Panc1 (cell line): ENCODE measurements around the gene BEX3. TPM values are rescaled to one million over a fixed set of nuclear protein-coding genes. Genes with fewer than 3 reads are reported as not detected.

Experiments
- ATAC-seq: fragments of 200-7000 bp; cut with Tn5 transposase; 2 replicates; pipeline ENCODE4 v1.9.1; 2020; ENCODE audit warnings: mild to moderate bottlenecking, moderate library complexity
- BruUV-seq: library from RNA; stranded (reverse); fragments of 400-500 nt; replicated peaks from 2 replicates; lab custom pipeline; 2021; lab: Mats Ljungman, UMichigan
- CTCF ChIA-PET: fragments of 300-600 bp; sonication (Branson Sonifier 250); formaldehyde crosslinking; loops from one replicate; lab custom pipeline; 2022; ENCODE audit warnings: antibody characterized with exemption; lab: Charles Lee
- POLR2A ChIA-PET: fragments of 300-600 bp; sonication (Branson Sonifier 250); formaldehyde crosslinking; loops from one replicate; lab custom pipeline; 2022; ENCODE audit warnings: antibody characterized with exemption; lab: Charles Lee
- DNase-seq: peaks from one replicate; pipeline ENCODE4 v3.0.0-alpha.2; 2010; ENCODE audit warnings: low read depth, low spot score
- H3K27ac ChIP-seq: 2 replicates; pipeline ENCODE4 v1.5.1; 2011; ENCODE audit warnings: mild to moderate bottlenecking, low read length, inconsistent platforms
- H3K27me3 ChIP-seq: fragments of 200-500 bp; sonication (Bioruptor generic); 2 replicates; pipeline ENCODE4 v1.6.0; 2014; ENCODE audit warnings: low read length, inconsistent platforms; ENCODE audit not compliant: control insufficient read depth, insufficient read depth
- H3K36me3 ChIP-seq: fragments of 200-500 bp; sonication (Bioruptor generic); 2 replicates; pipeline ENCODE4 v1.5.1; 2014; ENCODE audit warnings: inconsistent platforms, mild to moderate bottlenecking, low read length, moderate library complexity; ENCODE audit not compliant: control insufficient read depth, insufficient read depth
- H3K4me1 ChIP-seq: 2 replicates; pipeline ENCODE4 v1.5.1; 2011; ENCODE audit warnings: inconsistent platforms, mild to moderate bottlenecking, low read length, moderate library complexity; ENCODE audit not compliant: control insufficient read depth, insufficient read depth
- H3K4me3 ChIP-seq, 2 experiments: 2 replicates each; pipeline ENCODE4 v1.5.1; 2011 to 2012; ENCODE audit warnings: low read depth in 2 of 2, low read length in 2 of 2, mild to moderate bottlenecking in 2 of 2, inconsistent platforms in 1 of 2, moderate library complexity in 1 of 2
- H3K9me3 ChIP-seq: fragments of 200-500 bp; sonication (Bioruptor generic); 2 replicates; pipeline ENCODE4 v1.5.1; 2014; ENCODE audit warnings: low read depth, mild to moderate bottlenecking, inconsistent platforms, low read length, moderate library complexity; ENCODE audit not compliant: control insufficient read depth, insufficient read depth
- CTCF ChIP-seq: fragments of 450-650 bp; IDR thresholded peaks from 2 replicates; pipeline ENCODE4 v1.5.1; 2017; ENCODE audit warnings: mild to moderate bottlenecking
- POLR2AphosphoS5 ChIP-seq: IDR thresholded peaks from 2 replicates; pipeline ENCODE4 v1.6.1; 2012; ENCODE audit warnings: mild to moderate bottlenecking, low read depth, low read length, moderate library complexity
- REST ChIP-seq, 2 experiments: IDR thresholded peaks; 2 replicates each; pipeline ENCODE4 v1.6.1; 2011 to 2012; ENCODE audit warnings: low read depth in 2 of 2, control low read depth in 1 of 2, low read length in 1 of 2, mild to moderate bottlenecking in 1 of 2, moderate library complexity in 1 of 2; ENCODE audit not compliant: insufficient read depth in 1 of 2
- SIN3A ChIP-seq: IDR thresholded peaks from 2 replicates; pipeline ENCODE4 v1.6.1; 2012; ENCODE audit warnings: low read depth, mild to moderate bottlenecking, low read length, moderate library complexity, borderline replicate concordance; ENCODE audit not compliant: insufficient read depth
- TCF7L2 ChIP-seq: IDR thresholded peaks from 2 replicates; pipeline ENCODE4 v1.6.1; 2011; ENCODE audit warnings: mild to moderate bottlenecking, low read depth, low read length, inconsistent platforms
- in situ Hi-C: cut with HindIII; loops from 2 replicates; pipeline ENCODE4 v1.10.0; 2016; ENCODE audit warnings: low sequenced_read_pairs, low pct_unique_long_range_greater_than_20kb
- intact Hi-C: fragments of 100-400 bp; cut with micrococcal nuclease; formaldehyde crosslinking; loops from one replicate; pipeline ENCODE4 v1.10.0; 2022; ENCODE audit not compliant: unreplicated experiment
- total RNA-seq: library from RNA; stranded (reverse); gene quantifications from one replicate; pipeline ENCODE4 v1.2.1, GENCODE V29; 2021; ENCODE audit not compliant: unreplicated experiment

BEX3 gene
- total RNA-seq, 1 experiment from 2014 or later: 59.3 TPM

GRCh38 chrX:103417370-103417769 is 41.0 kb downstream of the BEX3 start:
- H3K36me3 ChIP-seq: no peaks in the 10 kb centered on the region
- H3K9me3 ChIP-seq: no peaks in the 10 kb centered on the region
- H3K27ac ChIP-seq: no peak overlapping the region
- DNase-seq: no peak
- ChIA-PET POLR2A (no interaction called here), CTCF (no interaction called here)
- TF ChIP-seq SIN3A (no peak), REST (IDR thresholded peaks at IDR 0.05; ENCODE audit: insufficient read depth in 1 of 2, low read depth in 2 of 2, low read length in 1 of 2) (no peak), CTCF (no peak), TCF7L2 (no peak), POLR2AphosphoS5 (no peak)
- H3K27me3 ChIP-seq: no peaks in the 10 kb centered on the region
- in situ Hi-C loops (no loop called here), intact Hi-C loops (no loop called here)
- no TSS peak for BruUV-seq
- H3K4me3 ChIP-seq: no peak overlapping the region
- ATAC-seq: no peak
- H3K4me1 ChIP-seq: no peaks in the 10 kb centered on the region

- CTCF ChIA-PET: no interaction called here
- no peak for ATAC-seq
- no peak for DNase-seq
- H3K36me3 ChIP-seq: no peaks in the 10 kb centered on the region
- in situ Hi-C loops: no loop called here
- H3K4me1 ChIP-seq: no peaks in the 10 kb centered on the region
- no peak overlapping the region for H3K27ac ChIP-seq
- TF ChIP-seq TCF7L2 (no peak), CTCF (no peak), REST (IDR thresholded peaks at IDR 0.05; ENCODE audit: insufficient read depth in 1 of 2, low read depth in 2 of 2, low read length in 1 of 2) (no peak), POLR2AphosphoS5 (no peak), SIN3A (no peak)
- no peaks in the 10 kb centered on the region for H3K27me3 ChIP-seq
- intact Hi-C loops: no loop called here
- no TSS peak for BruUV-seq
- POLR2A ChIA-PET: no interaction called here
- H3K4me3 ChIP-seq: no peak overlapping the region
- H3K9me3 ChIP-seq: no peaks in the 10 kb centered on the region
These were observed 41.6 kb downstream of the BEX3 start for GRCh38 chrX:103417933-103418332.
